ENCODE data around the gene CPXM1. TPM values are rescaled to one million over a fixed set of nuclear protein-coding genes. Genes with fewer than 3 reads are reported as not detected.

Gene CPXM1
- total and polyA plus RNA-seq, 2 donors from 2014 or later: 5.2 to 7.1 TPM

DNA sequence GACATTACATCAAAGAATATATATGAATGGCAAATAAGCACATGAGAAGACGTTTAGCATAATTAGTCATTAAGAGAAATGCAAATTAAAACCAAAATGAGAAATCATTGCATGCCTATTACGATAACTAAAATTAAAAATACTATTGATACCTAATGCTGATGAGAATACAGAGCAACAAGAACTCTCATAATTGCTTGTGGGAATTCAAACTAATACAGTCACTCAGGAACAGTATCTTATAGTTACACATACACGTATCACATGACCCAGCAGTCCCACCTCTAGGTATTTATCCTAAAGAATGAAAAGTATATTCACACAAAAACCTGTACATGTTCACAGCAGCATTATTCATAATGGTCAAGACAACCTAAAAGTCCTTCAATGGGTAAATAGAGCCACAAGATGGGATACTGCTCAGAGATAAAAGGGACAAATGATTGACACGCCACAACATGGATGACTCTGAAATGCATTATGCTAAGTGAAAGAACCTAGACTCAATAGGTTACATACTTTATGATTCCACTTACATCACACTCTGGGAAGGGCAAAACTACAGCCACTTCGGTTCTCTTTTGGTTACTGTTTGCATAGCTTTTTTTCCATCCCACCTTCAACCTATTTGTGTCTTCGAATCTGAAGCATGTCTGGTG, 16.4 kb downstream of the CPXM1 start:
- no peak for FAIRE-seq
- TF ChIP-seq, protein P1, sequence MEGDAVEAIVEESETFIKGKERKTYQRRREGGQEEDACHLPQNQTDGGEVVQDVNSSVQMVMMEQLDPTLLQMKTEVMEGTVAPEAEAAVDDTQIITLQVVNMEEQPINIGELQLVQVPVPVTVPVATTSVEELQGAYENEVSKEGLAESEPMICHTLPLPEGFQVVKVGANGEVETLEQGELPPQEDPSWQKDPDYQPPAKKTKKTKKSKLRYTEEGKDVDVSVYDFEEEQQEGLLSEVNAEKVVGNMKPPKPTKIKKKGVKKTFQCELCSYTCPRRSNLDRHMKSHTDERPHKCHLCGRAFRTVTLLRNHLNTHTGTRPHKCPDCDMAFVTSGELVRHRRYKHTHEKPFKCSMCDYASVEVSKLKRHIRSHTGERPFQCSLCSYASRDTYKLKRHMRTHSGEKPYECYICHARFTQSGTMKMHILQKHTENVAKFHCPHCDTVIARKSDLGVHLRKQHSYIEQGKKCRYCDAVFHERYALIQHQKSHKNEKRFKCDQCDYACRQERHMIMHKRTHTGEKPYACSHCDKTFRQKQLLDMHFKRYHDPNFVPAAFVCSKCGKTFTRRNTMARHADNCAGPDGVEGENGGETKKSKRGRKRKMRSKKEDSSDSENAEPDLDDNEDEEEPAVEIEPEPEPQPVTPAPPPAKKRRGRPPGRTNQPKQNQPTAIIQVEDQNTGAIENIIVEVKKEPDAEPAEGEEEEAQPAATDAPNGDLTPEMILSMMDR (IDR thresholded peaks at IDR 0.05; ENCODE audit: borderline replicate concordance, extremely low read depth, insufficient read depth): no peak
- no peak overlapping the region for H3K27ac ChIP-seq (ENCODE audit: low read depth in 2 of 2, low read length in 2 of 2)

DNA sequence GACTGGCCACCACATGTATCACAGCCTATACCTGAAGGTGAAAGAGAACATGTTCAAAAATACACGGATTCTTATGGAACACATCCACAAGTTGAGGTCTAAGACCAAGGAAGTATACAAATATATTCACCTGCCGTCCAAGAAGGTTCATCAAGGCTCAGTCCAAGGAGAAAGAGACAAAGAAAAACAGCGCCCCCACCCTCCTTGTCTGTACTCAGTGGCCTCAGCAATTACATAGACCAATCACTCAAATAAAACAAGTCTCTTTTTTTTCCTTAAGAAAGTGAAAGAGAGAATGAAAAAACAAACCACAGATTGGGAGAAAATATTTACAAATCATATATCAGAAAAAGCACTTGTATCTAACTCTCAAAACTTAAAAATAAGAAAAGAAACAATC, 19.5 kb downstream of the CPXM1 start:
- H3K4me1 ChIP-seq (ENCODE audit: control insufficient read depth in 2 of 3, insufficient read depth in 2 of 3, low read depth in 1 of 3, low read length in 3 of 3): no peaks in the 10 kb centered on the region
- H3K27ac ChIP-seq (ENCODE audit: low read depth in 2 of 2, low read length in 2 of 2): no peak overlapping the region
- no peak overlapping the region for H3K9ac ChIP-seq (ENCODE audit: low read length in 3 of 3)
- H3K9me3 ChIP-seq (ENCODE audit: control insufficient read depth in 2 of 3, insufficient read depth in 1 of 3, low read length in 3 of 3): no peaks in the 10 kb centered on the region
- H3K36me3 ChIP-seq (ENCODE audit: control insufficient read depth in 2 of 3, insufficient read depth in 3 of 3, low read length in 3 of 3): no peaks in the 10 kb centered on the region
- DNase-seq (no peak), FAIRE-seq (no peak)
- H3K4me3 ChIP-seq (ENCODE audit: low read length in 3 of 3): no peak overlapping the region
- intact Hi-C loops (cut with DNase I): no loop called here
- no peaks in the 10 kb centered on the region for H3K27me3 ChIP-seq (ENCODE audit: control insufficient read depth, insufficient read depth, low read length)
- TF ChIP-seq, protein P1 (IDR thresholded peaks at IDR 0.05; ENCODE audit: borderline replicate concordance, extremely low read depth, insufficient read depth): no peak

More for the DNA sequence above, 16.4 kb downstream of the CPXM1 start:
- Histone ChIP-seq H3K4me1 (ENCODE audit: control insufficient read depth in 2 of 3, insufficient read depth in 2 of 3, low read depth in 1 of 3, low read length in 3 of 3) (no peaks in the 10 kb centered on the region), H3K36me3 (ENCODE audit: control insufficient read depth in 2 of 3, insufficient read depth in 3 of 3, low read length in 3 of 3) (no peaks in the 10 kb centered on the region), H3K27me3 (ENCODE audit: control insufficient read depth, insufficient read depth, low read length) (no peaks in the 10 kb centered on the region), H3K9ac (ENCODE audit: low read length in 3 of 3) (no peak overlapping the region), H3K9me3 (ENCODE audit: control insufficient read depth in 2 of 3, insufficient read depth in 1 of 3, low read length in 3 of 3) (no peaks in the 10 kb centered on the region), H3K4me3 (ENCODE audit: low read length in 3 of 3) (no peak overlapping the region)
- DNase-seq: no peak
- intact Hi-C loops (cut with DNase I): no loop called here

DNA sequence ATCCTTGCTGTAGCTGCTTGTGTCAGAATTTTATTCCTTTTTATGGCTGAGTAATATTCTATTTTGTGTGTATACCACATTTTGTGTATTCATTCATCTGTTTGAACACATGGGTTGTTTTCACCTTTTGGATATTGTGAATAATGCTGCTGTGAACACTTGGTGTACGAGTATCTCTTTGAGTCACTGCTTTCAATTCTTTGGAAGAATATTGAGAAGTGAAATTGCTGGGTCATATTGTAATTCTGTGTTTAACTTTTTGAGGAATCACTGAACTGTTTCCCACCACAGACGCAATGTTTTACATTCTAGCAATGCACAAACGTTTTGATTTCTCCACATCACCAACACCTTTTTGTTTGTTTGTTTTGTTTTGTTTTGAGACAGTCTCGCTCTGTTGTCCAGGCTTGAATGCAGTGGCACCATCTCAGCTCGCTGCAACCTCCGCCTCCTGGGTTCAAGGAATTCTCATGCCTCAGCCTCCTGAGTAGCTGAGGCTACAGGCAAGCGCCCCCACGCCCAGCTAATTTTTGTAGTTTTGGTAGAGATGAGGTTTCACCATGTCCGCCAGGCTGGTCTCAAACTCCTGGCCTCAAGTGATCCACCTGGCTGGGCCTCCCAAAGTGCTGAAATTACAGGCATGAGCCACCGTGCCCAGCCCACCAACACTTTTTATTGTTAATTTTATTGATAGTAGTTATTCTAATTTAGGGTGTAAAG, 21.7 kb downstream of the CPXM1 start:
- DNase-seq (no peak), FAIRE-seq (no peak)
- Histone ChIP-seq H3K9ac (ENCODE audit: low read length in 3 of 3) (no peak overlapping the region), H3K27me3 (ENCODE audit: control insufficient read depth, insufficient read depth, low read length) (no peaks in the 10 kb centered on the region), H3K4me1 (ENCODE audit: control insufficient read depth in 2 of 3, insufficient read depth in 2 of 3, low read depth in 1 of 3, low read length in 3 of 3) (no peaks in the 10 kb centered on the region), H3K9me3 (ENCODE audit: control insufficient read depth in 2 of 3, insufficient read depth in 1 of 3, low read length in 3 of 3) (no peaks in the 10 kb centered on the region), H3K36me3 (ENCODE audit: control insufficient read depth in 2 of 3, insufficient read depth in 3 of 3, low read length in 3 of 3) (no peaks in the 10 kb centered on the region), H3K4me3 (ENCODE audit: low read length in 3 of 3) (no peak overlapping the region), H3K27ac (ENCODE audit: low read depth in 2 of 2, low read length in 2 of 2) (no peak overlapping the region)
- TF ChIP-seq, protein P1 (IDR thresholded peaks at IDR 0.05; ENCODE audit: borderline replicate concordance, extremely low read depth, insufficient read depth): no peak
- intact Hi-C loops (cut with DNase I): no loop called here

All from kidney (tissue), 14 donors.